Astrocyte of the spinal cord (primary cell): Measurements from ENCODE around the gene GYG2.

Experiments used
- DNase-seq: peaks from one replicate; pipeline ENCODE4 v3.0.0; 2011; ENCODE audit warnings: low read depth, low spot score
- H3K4me3 ChIP-seq: 2 replicates; pipeline ENCODE4 v1.5.1; 2011; ENCODE audit warnings: low read depth, mild to moderate bottlenecking, low read length, moderate library complexity
- CTCF ChIP-seq: IDR thresholded peaks from 2 replicates; pipeline ENCODE4 v1.5.1; 2012; ENCODE audit warnings: low read depth, mild to moderate bottlenecking, low read length, inconsistent platforms
- in situ Hi-C: cut with HindIII; loops from 2 replicates; pipeline ENCODE4 v1.10.0; 2017; ENCODE audit warnings: low sequenced_read_pairs

GYG2 gene

GRCh38 chrX:2871831-2872230 lies 43.1 kb downstream of the GYG2 start:
- DNase-seq: no peak
- in situ Hi-C loops: no loop called here
- no peak for TF ChIP-seq CTCF
- no peak overlapping the region for H3K4me3 ChIP-seq

GRCh38 chrX:2872671-2873277 lies 44.0 kb downstream of the GYG2 start:
- no peak for DNase-seq
- in situ Hi-C loops: no loop called here
- TF ChIP-seq CTCF: no peak
- no peak overlapping the region for H3K4me3 ChIP-seq

GRCh38 chrX:2874222-2875135 lies 45.7 kb downstream of the GYG2 start:
- in situ Hi-C loops: no loop called here
- TF ChIP-seq CTCF: no peak
- no peak for DNase-seq
- no peak overlapping the region for H3K4me3 ChIP-seq

GRCh38 chrX:2875136-2875481 lies 46.4 kb downstream of the GYG2 start:
- in situ Hi-C loops: no loop called here
- DNase-seq: no peak
- no peak overlapping the region for H3K4me3 ChIP-seq
- no peak for TF ChIP-seq CTCF

GRCh38 chrX:2875798-2876399 lies 47.2 kb downstream of the GYG2 start:
- peak; percentile 15 for DNase-seq
- peak; percentile 46 for TF ChIP-seq CTCF
- in situ Hi-C loops: no loop called here
- H3K4me3 ChIP-seq: no peak overlapping the region

GRCh38 chrX:2878563-2878962 lies 49.8 kb downstream of the GYG2 start:
- in situ Hi-C loops: no loop called here
- DNase-seq: no peak
- no peak overlapping the region for H3K4me3 ChIP-seq
- no peak for TF ChIP-seq CTCF
